ENCODE data around the gene KAT7. TPM values are rescaled to one million over a fixed set of nuclear protein-coding genes. Genes with fewer than 3 reads are reported as not detected.
A peak's percentile ranks its signal among the peaks of the same experiment; 100 is the strongest.

KAT7 gene
- total and polyA plus RNA-seq, 2 of the 8 experiments (the other 6 are each of a cell fraction or from before 2014, with no cell fraction given), result 90.9 to 139 TPM

DNA sequence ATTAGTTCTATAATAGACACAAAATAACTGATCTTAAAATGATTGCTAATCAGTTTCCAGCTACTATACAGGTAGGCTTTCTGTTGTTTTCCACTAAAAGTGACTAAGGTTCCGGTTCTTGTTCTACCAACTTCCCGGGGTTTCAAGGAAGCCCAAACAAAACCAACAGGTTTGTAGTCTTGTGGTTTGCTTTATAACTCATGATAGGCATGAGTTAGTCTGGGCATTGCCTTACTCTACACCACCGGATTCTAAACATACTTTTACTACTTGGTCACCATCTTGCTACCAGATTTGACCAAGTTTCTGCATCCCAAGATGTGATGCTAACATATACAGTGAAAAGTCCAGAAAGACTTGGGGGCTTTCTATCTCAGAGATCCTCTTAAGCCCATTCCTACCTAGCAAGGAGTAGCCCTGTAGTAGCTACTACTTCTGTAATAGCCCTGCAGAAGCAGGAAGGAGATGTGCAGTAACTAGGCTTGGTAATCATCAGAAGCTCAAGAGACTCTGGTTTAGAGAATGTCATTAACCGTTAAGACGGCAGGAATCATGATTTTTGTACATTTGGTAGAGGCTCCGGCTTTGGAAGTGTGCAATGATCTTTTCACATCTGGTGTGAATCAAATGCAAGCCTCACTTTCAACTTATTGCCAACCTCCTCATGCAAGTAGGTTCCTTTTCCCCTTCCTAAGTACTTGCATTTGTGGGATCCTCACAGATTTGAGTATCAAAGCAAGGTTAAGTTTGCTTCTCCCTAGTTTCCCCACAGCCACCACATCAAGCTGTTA, 26.1 kb upstream of the KAT7 start:
- Histone ChIP-seq H3K56ac (replicated peaks; ENCODE audit: insufficient read length, low read depth, low read length) (no peak overlapping the region), H3K23ac (ENCODE audit: insufficient read length) (no peak overlapping the region), H4K5ac (ENCODE audit: insufficient read length, low read depth, low read length) (no peak overlapping the region), H3K18ac (ENCODE audit: extremely low read depth, low read length) (no peak overlapping the region), H2AFZ (ENCODE audit: low read length) (no peak overlapping the region), H3K4me1 (replicated peaks in 1 of 4; ENCODE audit: control insufficient read depth in 3 of 4, insufficient read depth in 4 of 4, low read length in 3 of 4) (peaks cover 0 to 18% (median 3%) of the 10 kb centered on the region in 4 experiments; a peak in 5 of 7 replicates), H3K4me3 (ENCODE audit: extremely low read depth in 1 of 4, insufficient read depth in 2 of 4, low read depth in 3 of 4, low read length in 4 of 4) (peak overlapping the region; percentile 68 to 99 (median 80); a peak in 5 of 8 replicates), H2BK5ac (ENCODE audit: low read depth, low read length) (no peak overlapping the region), H4K91ac (replicated peaks; ENCODE audit: insufficient read length, low read length) (no peak overlapping the region), H2BK20ac (ENCODE audit: low read length) (no peak overlapping the region), H3K9ac (replicated peaks in 1 of 4; ENCODE audit: extremely low read depth in 1 of 4, low read depth in 3 of 4, low read length in 3 of 4) (no peak overlapping the region), H3K4ac (replicated peaks; ENCODE audit: insufficient read length, low read depth, low read length) (no peak overlapping the region), H3K79me1 (ENCODE audit: low read depth, low read length) (no peaks in the 10 kb centered on the region; the same call in none of the 2 replicates), H3K79me2 (ENCODE audit: control insufficient read depth in 1 of 2, insufficient read depth in 2 of 2, low read length in 2 of 2) (peaks cover 20 to 56% of the 10 kb centered on the region in 2 experiments), H3K4me2 (ENCODE audit: insufficient read depth in 1 of 2, low read depth in 2 of 2, low read length in 2 of 2) (peak overlapping the region; percentile 69 to 90), H2BK12ac (ENCODE audit: low read depth, low read length) (no peak overlapping the region), H4K8ac (ENCODE audit: extremely low read depth, insufficient read depth, low read length) (no peak overlapping the region), H4K20me1 (replicated peaks in 1 of 2; ENCODE audit: control insufficient read depth in 1 of 2, insufficient read depth in 2 of 2, low read length in 2 of 2) (peaks cover 0 to 2% of the 10 kb centered on the region in 2 experiments), H2BK120ac (replicated peaks; ENCODE audit: low read depth, low read length) (no peak overlapping the region), H3K36me3 (ENCODE audit: control insufficient read depth in 2 of 4, insufficient read depth in 4 of 4, low read length in 3 of 4) (0 out of 8 replicates have a peak, but pooled peaks cover 0 to 1% (median 0%) of the 10 kb centered on the region in 4 experiments), H3K14ac (ENCODE audit: insufficient read length) (no peak overlapping the region), H2AK5ac (ENCODE audit: low read depth, low read length) (no peak overlapping the region), H3K23me2 (ENCODE audit: low read depth, low read length) (peaks cover 7% of the 10 kb centered on the region; the same call in 1 of the 2 replicates), H3K27me3 (replicated peaks in 1 of 4; ENCODE audit: control insufficient read depth in 3 of 4, extremely low read depth in 1 of 4, insufficient read depth in 3 of 4, low read length in 3 of 4) (no peaks in the 10 kb centered on the region), H2BK15ac (ENCODE audit: low read length) (no peak overlapping the region), H3K9me3 (ENCODE audit: insufficient read depth in 2 of 2, low read depth in 1 of 2, low read length in 1 of 2) (no peaks in the 10 kb centered on the region), H3K27ac (ENCODE audit: low read depth, low read length) (no peak overlapping the region)
- FAIRE-seq (no peak), DNase-seq (ENCODE audit: low read depth in 1 of 2, low spot score in 2 of 2) (no peak)
- 92% methylated on average over 6 of the region's 6 CpGs; no CpG with 5 or more reads in 1 of the 2 experiments for WGBS, 2 experiments (ENCODE audit: extremely low coverage in 1 of 2, insufficient coverage in 1 of 2, insufficient read length in 1 of 2, insufficient replicate concordance in 2 of 2, low coverage in 1 of 2, low lambda C conversion rate in 2 of 2, missing lambda C conversion rate in 1 of 2)
- ChIA-PET POLR2A (ENCODE audit: partially characterized antibody) (interaction anchor here (1.0 to 4.7 kb wide), 18 partner anchors 9 to 191 kb away, joined by 3 to 59 read pairs (median 6); partner anchors contain the start of genes KAT7, SLC35B1 and TAC4), CTCF (ENCODE audit: partially characterized antibody) (interaction anchor here (0.6 to 1.9 kb wide), 9 partner anchors 15 to 401 kb away, joined by 3 to 10 read pairs (median 3); no protein-coding TSS in a partner anchor)
- no peak for TF ChIP-seq SP2 (IDR thresholded peaks at IDR 0.05; ENCODE audit: low read length)
- TF ChIP-seq BRCA1 (IDR thresholded peaks at IDR 0.05; ENCODE audit: low read depth, low read length), result no peak
- no peak for TF ChIP-seq POLR2AphosphoS5 (IDR thresholded peaks at IDR 0.05; ENCODE audit: low read depth, low read length)
- no peak for TF ChIP-seq NRF1 (IDR thresholded peaks at IDR 0.05; ENCODE audit: low read depth, low read length)
- TF ChIP-seq POLR2A (IDR thresholded peaks at IDR 0.05; ENCODE audit: control extremely low read depth in 1 of 2, low read depth in 2 of 2, low read length in 2 of 2), result no peak
- no peak for TF ChIP-seq ZNF274 (IDR thresholded peaks at IDR 0.05; ENCODE audit: borderline replicate concordance, extremely low read depth, low read length)
- TF ChIP-seq BCL11A (IDR thresholded peaks at IDR 0.05; ENCODE audit: low read depth in 2 of 2, low read length in 2 of 2), result no peak
- no peak for TF ChIP-seq RAD21 (IDR thresholded peaks at IDR 0.05 in 1 of 2, conservative IDR thresholded peaks at IDR 0.05 in 1 of 2; ENCODE audit: low read depth in 2 of 2, low read length in 2 of 2)
- TF ChIP-seq BACH1 (IDR thresholded peaks at IDR 0.05; ENCODE audit: low read length), result no peak
- no peak for TF ChIP-seq SP4 (IDR thresholded peaks at IDR 0.05; ENCODE audit: low read length)
- TF ChIP-seq POU5F1 (IDR thresholded peaks at IDR 0.05; ENCODE audit: low read depth, low read length), result no peak
- no peak for TF ChIP-seq E2F6 (IDR thresholded peaks at IDR 0.05)

All from H1 (cell line).